IMR-90 (cell line): ENCODE data around the gene CRYBG3. TPM values are rescaled to one million over a fixed set of nuclear protein-coding genes. Genes with fewer than 3 reads are reported as not detected.
A peak's percentile ranks its signal among the peaks of the same experiment; 100 is the strongest.

Experiments used
- ATAC-seq: fragments of 200-7000 bp; cut with Tn5 transposase; 2 replicates; pipeline ENCODE4 v1.9.1; 2020; ENCODE audit warnings: low read depth, mild to moderate bottlenecking, moderate library complexity
- BruUV-seq: library from RNA; stranded (reverse); fragments of 400-500 nt; replicated peaks from 2 replicates; lab custom pipeline; 2021; lab: Mats Ljungman, UMichigan
- CTCF ChIA-PET: fragments of 300-600 bp; formaldehyde crosslinking; extraction: SDS; loops from one replicate; lab custom pipeline; 2021; ENCODE audit warnings: antibody characterized with exemption; lab: Yijun Ruan, JAX
- POLR2A ChIA-PET: fragments of 300-600 bp; sonication (Branson Sonifier 250); formaldehyde crosslinking; loops from one replicate; lab custom pipeline; 2022; ENCODE audit warnings: antibody characterized with exemption; ENCODE audit not compliant: unreplicated experiment; lab: Charles Lee
- DNase-seq: peaks from one replicate; pipeline ENCODE4 v3.0.0; 2013
- H2AFZ ChIP-seq: replicated peaks from 2 replicates; pipeline ENCODE3; 2013; ENCODE audit warnings: low read length, mild to moderate bottlenecking; ENCODE audit not compliant: poor library complexity
- H2AK5ac ChIP-seq: 2 replicates; pipeline ENCODE4 v1.6.1; 2013; ENCODE audit warnings: low read depth, low read length, inconsistent platforms
- H2AK9ac ChIP-seq: replicated peaks from 2 replicates; pipeline ENCODE3; 2013; ENCODE audit warnings: mild to moderate bottlenecking, low read depth, low read length, moderate library complexity; ENCODE audit not compliant: poor library complexity
- H2BK120ac ChIP-seq: 2 replicates; pipeline ENCODE4 v1.6.1; 2013; ENCODE audit warnings: low read depth, low read length, inconsistent platforms
- H2BK15ac ChIP-seq: 3 replicates; pipeline ENCODE4 v1.6.1; 2013; ENCODE audit warnings: low read depth, low read length, inconsistent platforms
- H2BK20ac ChIP-seq: 2 replicates; pipeline ENCODE4 v1.6.1; 2013; ENCODE audit warnings: low read depth, mild to moderate bottlenecking, inconsistent platforms, low read length, moderate library complexity
- H2BK5ac ChIP-seq: 2 replicates; pipeline ENCODE4 v1.6.1; 2013; ENCODE audit warnings: mild to moderate bottlenecking, low read depth, low read length, inconsistent platforms; ENCODE audit not compliant: poor library complexity, severe bottlenecking
- H3K14ac ChIP-seq: replicated peaks from 2 replicates; pipeline ENCODE4 v1.6.1; 2013; ENCODE audit warnings: low read depth, low read length, inconsistent platforms
- H3K18ac ChIP-seq: 2 replicates; pipeline ENCODE4 v1.6.1; 2013; ENCODE audit warnings: low read depth, low read length, control low read depth
- H3K23ac ChIP-seq: 2 replicates; pipeline ENCODE4 v1.6.1; 2013; ENCODE audit warnings: low read depth, low read length, inconsistent platforms
- H3K27ac ChIP-seq: 2 replicates; pipeline ENCODE4 v1.5.1; 2013; ENCODE audit warnings: mild to moderate bottlenecking, control low read depth, low read length; ENCODE audit not compliant: insufficient read depth
- H3K27me3 ChIP-seq: 2 replicates; pipeline ENCODE4 v1.6.1; 2013; ENCODE audit warnings: low read length; ENCODE audit not compliant: control insufficient read depth, insufficient read depth
- H3K36me3 ChIP-seq: 2 replicates; pipeline ENCODE4 v1.6.1; 2013; ENCODE audit warnings: low read length, mixed read lengths; ENCODE audit not compliant: control insufficient read depth, insufficient read depth
- H3K4ac ChIP-seq: 2 replicates; pipeline ENCODE4 v1.6.1; 2013; ENCODE audit warnings: low read depth, low read length, inconsistent platforms
- H3K4me1 ChIP-seq: 2 replicates; pipeline ENCODE4 v1.6.1; 2013; ENCODE audit warnings: low read length, mixed read lengths; ENCODE audit not compliant: control insufficient read depth, insufficient read depth
- H3K4me2 ChIP-seq: 2 replicates; pipeline ENCODE4 v1.6.1; 2013; ENCODE audit warnings: low read depth, mild to moderate bottlenecking, control low read depth, low read length, moderate library complexity
- H3K4me3 ChIP-seq: 2 replicates; pipeline ENCODE4 v1.5.1; 2013; ENCODE audit warnings: low read depth, mild to moderate bottlenecking, control low read depth, low read length, moderate library complexity; ENCODE audit not compliant: insufficient read depth
- H3K56ac ChIP-seq: 2 replicates; pipeline ENCODE4 v1.6.1; 2013; ENCODE audit warnings: low read length, inconsistent platforms; ENCODE audit not compliant: insufficient read depth; ENCODE audit errors: extremely low read depth
- H3K79me1 ChIP-seq, 2 experiments: 2 replicates each; pipeline ENCODE4 v1.6.1; 2013; ENCODE audit warnings: low read length in 2 of 2, inconsistent platforms in 1 of 2, low read depth in 1 of 2
- H3K9ac ChIP-seq: 2 replicates; pipeline ENCODE4 v1.6.1; 2013; ENCODE audit warnings: low read depth, low read length, control low read depth
- H3K9me1 ChIP-seq: 2 replicates; pipeline ENCODE4 v1.6.1; 2013; ENCODE audit warnings: low read length, inconsistent platforms; ENCODE audit not compliant: insufficient read depth
- H3K9me3 ChIP-seq: 2 replicates; pipeline ENCODE4 v1.6.1; 2013; ENCODE audit warnings: low read length; ENCODE audit not compliant: control insufficient read depth, insufficient read depth
- H4K20me1 ChIP-seq: 2 replicates; pipeline ENCODE4 v1.6.1; 2013; ENCODE audit warnings: low read length, inconsistent platforms; ENCODE audit not compliant: insufficient read depth
- H4K5ac ChIP-seq: 2 replicates; pipeline ENCODE4 v1.6.1; 2013; ENCODE audit warnings: mild to moderate bottlenecking, low read depth, low read length, control low read depth
- H4K8ac ChIP-seq, 2 experiments: 2 replicates each; pipeline ENCODE4 v1.6.1; 2013; ENCODE audit warnings: low read depth in 2 of 2, low read length in 2 of 2, control low read depth in 1 of 2, inconsistent platforms in 1 of 2
- H4K91ac ChIP-seq: 2 replicates; pipeline ENCODE4 v1.6.1; 2013; ENCODE audit warnings: low read depth, low read length, inconsistent platforms; ENCODE audit not compliant: insufficient read depth
- BHLHE40 ChIP-seq: fragments of 150-350 bp; IDR thresholded peaks from 2 replicates; pipeline ENCODE4 v1.6.1; 2016; ENCODE audit warnings: mild to moderate bottlenecking, low read depth, low read length
- CEBPB ChIP-seq: IDR thresholded peaks from 2 replicates; pipeline ENCODE4 v1.6.1; 2012; ENCODE audit warnings: low read depth, low read length, improper control_type of control experiment
- CHD1 ChIP-seq: IDR thresholded peaks from 2 replicates; pipeline ENCODE4 v1.6.1; 2012; ENCODE audit warnings: low read depth, low read length, improper control_type of control experiment
- FOS ChIP-seq: fragments of 150-350 bp; IDR thresholded peaks from 2 replicates; pipeline ENCODE4 v1.6.1; 2016; ENCODE audit warnings: low read depth, low read length
- MAFK ChIP-seq: IDR thresholded peaks from 2 replicates; pipeline ENCODE4 v1.6.1; 2012; ENCODE audit warnings: low read depth, low read length, improper control_type of control experiment
- MAZ ChIP-seq: IDR thresholded peaks from 2 replicates; pipeline ENCODE4 v1.6.1; 2012; ENCODE audit warnings: low read depth, mild to moderate bottlenecking, low read length, improper control_type of control experiment, moderate library complexity, borderline replicate concordance
- MXI1 ChIP-seq: IDR thresholded peaks from 2 replicates; pipeline ENCODE4 v1.6.1; 2012; ENCODE audit warnings: low read depth, mild to moderate bottlenecking, low read length, moderate library complexity, borderline replicate concordance
- POLR2A ChIP-seq: IDR thresholded peaks from 2 replicates; pipeline ENCODE4 v1.6.1; 2012; ENCODE audit warnings: mild to moderate bottlenecking, low read depth, low read length
- RAD21 ChIP-seq: IDR thresholded peaks from 2 replicates; pipeline ENCODE4 v1.6.1; 2012; ENCODE audit warnings: low read length, improper control_type of control experiment
- RCOR1 ChIP-seq: IDR thresholded peaks from 2 replicates; pipeline ENCODE4 v1.6.1; 2012; ENCODE audit warnings: mild to moderate bottlenecking, low read length, improper control_type of control experiment; ENCODE audit not compliant: insufficient replicate concordance
- RFX5 ChIP-seq: IDR thresholded peaks from 2 replicates; pipeline ENCODE4 v1.8.0; 2012; ENCODE audit warnings: low read depth, mild to moderate bottlenecking, low read length, moderate library complexity
- SMC3 ChIP-seq: fragments of 150-350 bp; IDR thresholded peaks from 2 replicates; pipeline ENCODE4 v1.6.1; 2016; ENCODE audit warnings: low read depth, mild to moderate bottlenecking, antibody characterized with exemption, low read length, moderate library complexity
- WGBS, 2 experiments: methylation state at CpG; one replicate each; pipeline versions ENCODE4 v1.1.5 to v1.1.7; 2013; ENCODE audit warnings: missing lambda C conversion rate in 2 of 2; ENCODE audit not compliant: insufficient read length in 1 of 2; ENCODE audit errors: extremely low coverage in 2 of 2; 5-methylcytosine and 5-hydroxymethylcytosine counted together
- dilution Hi-C: fragments of 300-500 bp; cut with HindIII; formaldehyde crosslinking; loops from one replicate; pipeline ENCODE4 v1.14.3; 2018; ENCODE audit warnings: low sequenced_read_pairs; ENCODE audit not compliant: unreplicated experiment
- in situ Hi-C: fragments of 300-500 bp; cut with MboI; formaldehyde crosslinking; loops from 3 replicates; pipeline ENCODE4 v1.14.3; 2019; ENCODE audit warnings: low sequenced_read_pairs, inconsistent platforms, mixed read lengths
- intact Hi-C: fragments of 100-400 bp; cut with micrococcal nuclease; formaldehyde crosslinking; loops from 2 replicates; pipeline ENCODE4 v1.10.0; 2022
- polyA plus RNA-seq, 3 experiments: library from polyadenylated mRNA; depleted of rRNA; stranded (reverse); fragments of >200 nt; gene quantifications; 2 replicates each; pipeline ENCODE4 v1.2.3, GENCODE V29; 2012; ENCODE audit warnings: low replicate concordance in 1 of 3
- total RNA-seq: library from RNA; depleted of rRNA; stranded (reverse); fragments of >200 nt; gene quantifications from 2 replicates; pipeline ENCODE4 v1.2.3, GENCODE V29; 2012
- TF ChIP-seq, protein P1 (sequence below): fragments of 150-350 bp; IDR thresholded peaks from 2 replicates; pipeline ENCODE4 v1.6.1; 2017; ENCODE audit warnings: mild to moderate bottlenecking, antibody characterized with exemption, low read length, low read depth
- TF ChIP-seq, protein P2 (sequence below): conservative IDR thresholded peaks from 2 replicates; pipeline ENCODE4 v1.5.1; 2012; ENCODE audit warnings: mild to moderate bottlenecking, low read depth, low read length, improper control_type of control experiment
- TF ChIP-seq, protein P3 (sequence below): fragments of 150-350 bp; IDR thresholded peaks from 2 replicates; pipeline ENCODE4 v1.6.1; 2016; ENCODE audit warnings: low read depth, mild to moderate bottlenecking, low read length, moderate library complexity, borderline replicate concordance

Gene CRYBG3
- total and polyA plus RNA-seq, 2 of the 4 experiments (the other 2 are of a cell fraction), result 4.9 to 26.2 TPM

DNA sequence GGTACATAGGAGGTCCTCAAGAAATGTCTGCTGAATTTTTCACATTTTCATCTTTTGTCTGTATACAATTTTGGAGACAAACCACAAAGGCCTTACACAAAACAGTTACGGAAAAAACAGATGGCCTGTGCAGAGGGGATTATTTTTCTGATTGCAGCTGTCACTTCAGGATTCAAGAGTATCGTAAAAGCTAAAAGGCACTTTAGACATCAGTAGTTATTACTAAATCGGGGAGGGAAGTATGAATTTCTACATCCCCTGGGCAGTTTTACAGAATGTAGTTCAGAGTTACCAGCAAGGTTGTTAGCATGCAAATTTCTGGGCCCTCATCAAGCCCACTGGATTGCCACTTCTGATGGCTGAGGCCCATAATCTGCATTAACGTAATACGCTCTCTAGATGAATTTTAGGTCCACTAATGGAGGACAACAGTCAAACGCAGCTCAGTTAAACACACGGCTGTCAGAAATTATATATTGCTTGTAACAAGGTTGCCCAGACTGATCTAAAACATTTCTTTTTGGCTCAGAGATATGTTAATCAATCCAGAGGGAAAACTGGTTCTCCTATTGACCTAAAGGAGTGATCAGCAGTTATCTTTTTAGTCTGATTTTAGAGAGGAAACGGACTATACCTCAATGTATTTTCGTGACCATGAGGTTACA lies 149.3 kb downstream of the CRYBG3 start:
- Histone ChIP-seq H3K4me3 (peak overlapping the region; percentile 82), H4K5ac (no peak overlapping the region), H2BK5ac (no peak overlapping the region), H3K27me3 (no peaks in the 10 kb centered on the region), H3K18ac (no peak overlapping the region), H2BK15ac (no peak overlapping the region), H2BK120ac (no peak overlapping the region), H3K23ac (peak overlapping the region; percentile 75; the same call in 1 of the 2 replicates), H2AK9ac (no peak overlapping the region), H3K14ac (peak overlapping the region; percentile 66), H4K91ac (no peak overlapping the region), H3K9me1 (no peaks in the 10 kb centered on the region; the same call in 1 of the 2 replicates), H3K4me2 (peak overlapping the region; percentile 98), H2AFZ (peak overlapping the region; percentile 96), H3K27ac (no peak overlapping the region), H2BK20ac (no peak overlapping the region), H3K4ac (peak overlapping the region; percentile 62), H3K9ac (peak overlapping the region; percentile 82; the same call in 1 of the 2 replicates), H4K8ac (peak overlapping the region; percentile 73 to 74), H3K56ac (no peak overlapping the region), H3K9me3 (no peaks in the 10 kb centered on the region), H3K79me1 (peaks cover 15 to 28% of the 10 kb centered on the region in 2 experiments), H4K20me1 (no peaks in the 10 kb centered on the region), H3K4me1 (peaks cover 9% of the 10 kb centered on the region), H2AK5ac (peak overlapping the region; percentile 5; the same call in 1 of the 2 replicates), H3K36me3 (peaks cover 1% of the 10 kb centered on the region)
- DNase-seq (no peak), ATAC-seq (no peak)
- WGBS, 2 experiments, result 100% methylated on average over 2 of the region's 9 CpGs; no CpG with 5 or more reads in 1 of the 2 experiments
- no TSS peak for BruUV-seq
- intact Hi-C loops (loop anchor here (2.0 to 5.0 kb wide), 2 partner anchors 41 to 148 kb away; partner anchors contain the start of gene CRYBG3), dilution Hi-C loops (no loop called here), in situ Hi-C loops (no loop called here)
- CTCF ChIA-PET, result no interaction called here
- POLR2A ChIA-PET, result no interaction called here
- TF ChIP-seq POLR2A (no peak), RCOR1 (no peak), BHLHE40 (no peak), MAFK (no peak), RFX5 (no peak), SMC3 (no peak), CEBPB (no peak), FOS (no peak), RAD21 (no peak), CHD1 (no peak), MAZ (no peak), MXI1 (no peak)
- TF ChIP-seq, protein P1, sequence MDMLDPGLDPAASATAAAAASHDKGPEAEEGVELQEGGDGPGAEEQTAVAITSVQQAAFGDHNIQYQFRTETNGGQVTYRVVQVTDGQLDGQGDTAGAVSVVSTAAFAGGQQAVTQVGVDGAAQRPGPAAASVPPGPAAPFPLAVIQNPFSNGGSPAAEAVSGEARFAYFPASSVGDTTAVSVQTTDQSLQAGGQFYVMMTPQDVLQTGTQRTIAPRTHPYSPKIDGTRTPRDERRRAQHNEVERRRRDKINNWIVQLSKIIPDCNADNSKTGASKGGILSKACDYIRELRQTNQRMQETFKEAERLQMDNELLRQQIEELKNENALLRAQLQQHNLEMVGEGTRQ, result no peak
- TF ChIP-seq, protein P2, sequence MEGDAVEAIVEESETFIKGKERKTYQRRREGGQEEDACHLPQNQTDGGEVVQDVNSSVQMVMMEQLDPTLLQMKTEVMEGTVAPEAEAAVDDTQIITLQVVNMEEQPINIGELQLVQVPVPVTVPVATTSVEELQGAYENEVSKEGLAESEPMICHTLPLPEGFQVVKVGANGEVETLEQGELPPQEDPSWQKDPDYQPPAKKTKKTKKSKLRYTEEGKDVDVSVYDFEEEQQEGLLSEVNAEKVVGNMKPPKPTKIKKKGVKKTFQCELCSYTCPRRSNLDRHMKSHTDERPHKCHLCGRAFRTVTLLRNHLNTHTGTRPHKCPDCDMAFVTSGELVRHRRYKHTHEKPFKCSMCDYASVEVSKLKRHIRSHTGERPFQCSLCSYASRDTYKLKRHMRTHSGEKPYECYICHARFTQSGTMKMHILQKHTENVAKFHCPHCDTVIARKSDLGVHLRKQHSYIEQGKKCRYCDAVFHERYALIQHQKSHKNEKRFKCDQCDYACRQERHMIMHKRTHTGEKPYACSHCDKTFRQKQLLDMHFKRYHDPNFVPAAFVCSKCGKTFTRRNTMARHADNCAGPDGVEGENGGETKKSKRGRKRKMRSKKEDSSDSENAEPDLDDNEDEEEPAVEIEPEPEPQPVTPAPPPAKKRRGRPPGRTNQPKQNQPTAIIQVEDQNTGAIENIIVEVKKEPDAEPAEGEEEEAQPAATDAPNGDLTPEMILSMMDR, result no peak
- TF ChIP-seq, protein P3, sequence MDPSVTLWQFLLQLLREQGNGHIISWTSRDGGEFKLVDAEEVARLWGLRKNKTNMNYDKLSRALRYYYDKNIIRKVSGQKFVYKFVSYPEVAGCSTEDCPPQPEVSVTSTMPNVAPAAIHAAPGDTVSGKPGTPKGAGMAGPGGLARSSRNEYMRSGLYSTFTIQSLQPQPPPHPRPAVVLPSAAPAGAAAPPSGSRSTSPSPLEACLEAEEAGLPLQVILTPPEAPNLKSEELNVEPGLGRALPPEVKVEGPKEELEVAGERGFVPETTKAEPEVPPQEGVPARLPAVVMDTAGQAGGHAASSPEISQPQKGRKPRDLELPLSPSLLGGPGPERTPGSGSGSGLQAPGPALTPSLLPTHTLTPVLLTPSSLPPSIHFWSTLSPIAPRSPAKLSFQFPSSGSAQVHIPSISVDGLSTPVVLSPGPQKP, result no peak
